ENCODE results near the gene GLP2R.

The GLP2R gene

DNA sequence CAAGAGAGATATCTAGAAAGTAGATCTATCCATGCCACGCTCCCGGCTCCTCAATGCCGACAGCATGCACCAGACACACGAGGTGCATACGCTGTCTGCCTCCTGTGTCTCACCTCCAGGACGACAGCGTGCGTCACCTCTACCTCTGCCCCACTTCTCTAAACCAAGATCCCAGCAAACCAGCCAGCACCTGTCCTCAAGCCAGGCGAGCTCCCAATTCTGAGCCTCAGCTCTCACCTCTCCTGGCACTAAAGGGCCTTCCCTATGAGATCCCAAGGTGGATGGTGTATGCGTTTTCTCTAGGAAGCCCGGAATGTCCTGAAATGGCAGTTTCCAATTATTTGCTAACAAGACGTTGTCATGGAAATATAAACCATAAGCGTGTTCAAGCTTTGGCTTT is 115.6 kb downstream of the GLP2R start:
- no peak overlapping the region for H3K9ac ChIP-seq
- peaks cover 25% of the 10 kb centered on the region for H3K9me3 ChIP-seq
- H3K27ac ChIP-seq, result no peak overlapping the region
- H3K4me2 ChIP-seq, result no peak overlapping the region
- no peaks in the 10 kb centered on the region for H4K20me1 ChIP-seq
- no peak for TF ChIP-seq Cebpa-rat (IDR thresholded peaks at IDR 0.05)
- H3K36me3 ChIP-seq, result peaks cover 100% of the 10 kb centered on the region
- peaks cover 9% of the 10 kb centered on the region; the same call in 1 of the 2 replicates for H3K4me1 ChIP-seq
- H3K4me3 ChIP-seq, result no peak overlapping the region
- no peaks in the 10 kb centered on the region for H3K27me3 ChIP-seq

Measured in BLaER1 (cell line).